HepG2 (cell line): Measurements from ENCODE around the gene UBE2N. TPM values are rescaled to one million over a fixed set of nuclear protein-coding genes. Genes with fewer than 3 reads are reported as not detected.

Experiments used
- ATF1 ChIP-seq: IDR thresholded peaks from 2 replicates; pipeline ENCODE4 v1.6.1; 2016; ENCODE audit warnings: mild to moderate bottlenecking, control low read depth
- GATAD1 ChIP-seq: IDR thresholded peaks from 2 replicates; pipeline ENCODE4 v1.6.1; 2016; ENCODE audit warnings: missing genetic modification reagents, missing compliant biosample characterization
- HNRNPLL ChIP-seq: fragments of 200-400 bp; formaldehyde crosslinking; IDR thresholded peaks from 2 replicates; pipeline ENCODE4 v1.6.1; 2017; ENCODE audit warnings: mild to moderate bottlenecking, low read depth, low read length; ENCODE audit not compliant: poor library complexity, severe bottlenecking
- HOXA5 ChIP-seq: sonication (generic); formaldehyde crosslinking; IDR thresholded peaks from 2 replicates; pipeline ENCODE4 v1.4.0; 2020; ENCODE audit warnings: missing genetic modification reagents
- KLF12 ChIP-seq: sonication (generic); formaldehyde crosslinking; IDR thresholded peaks from 2 replicates; pipeline ENCODE4 v1.4.0; 2020; ENCODE audit warnings: missing genetic modification reagents, borderline replicate concordance
- MIXL1 ChIP-seq: IDR thresholded peaks from 2 replicates; pipeline ENCODE4 v1.6.1; 2016
- NCOA2 ChIP-seq: sonication (generic); formaldehyde crosslinking; IDR thresholded peaks from 2 replicates; pipeline ENCODE4 v1.8.0; 2022; ENCODE audit warnings: inconsistent platforms
- PAWR ChIP-seq: sonication (generic); formaldehyde crosslinking; IDR thresholded peaks from 2 replicates; pipeline ENCODE4 v1.4.0; 2020; ENCODE audit warnings: missing genetic modification reagents, mild to moderate bottlenecking, borderline replicate concordance
- POLR2AphosphoS5 ChIP-seq: IDR thresholded peaks from 2 replicates; pipeline ENCODE4 v1.6.1; 2012; ENCODE audit warnings: low read depth, low read length
- SOX6 ChIP-seq, 2 experiments: fragments of 450-650 bp in 1 of 2; sonication (generic) in 1 of 2; formaldehyde crosslinking in 1 of 2; IDR thresholded peaks; 2 replicates each; pipeline versions ENCODE4 v1.4.0 to v1.6.1; 2017 to 2020; ENCODE audit warnings: antibody characterized with exemption in 1 of 2, mild to moderate bottlenecking in 1 of 2, missing genetic modification reagents in 1 of 2
- ZBTB38 ChIP-seq: sonication (generic); formaldehyde crosslinking; IDR thresholded peaks from 2 replicates; pipeline ENCODE4 v1.5.1; 2020; ENCODE audit warnings: mild to moderate bottlenecking, missing genetic modification reagents
- ZNF20 ChIP-seq: sonication (generic); formaldehyde crosslinking; IDR thresholded peaks from 2 replicates; pipeline ENCODE4 v1.4.0; 2020; ENCODE audit warnings: mild to moderate bottlenecking, moderate library complexity, missing genetic modification reagents
- ZNF563 ChIP-seq: sonication (generic); formaldehyde crosslinking; IDR thresholded peaks from 2 replicates; pipeline ENCODE4 v1.8.0; 2022; ENCODE audit warnings: mild to moderate bottlenecking, moderate library complexity, missing genetic modification reagents
- ZNF713 ChIP-seq: sonication (generic); formaldehyde crosslinking; IDR thresholded peaks from 2 replicates; pipeline ENCODE4 v1.4.0; 2020; ENCODE audit warnings: mild to moderate bottlenecking, missing genetic modification reagents
- ZNF878 ChIP-seq: sonication (generic); formaldehyde crosslinking; IDR thresholded peaks from 2 replicates; pipeline ENCODE4 v1.8.1; 2023; ENCODE audit warnings: mild to moderate bottlenecking, missing genetic modification reagents, moderate library complexity
- polyA plus RNA-seq, 8 experiments: library from polyadenylated mRNA; depleted of rRNA in 3 of 8; stranded (reverse) in 7 of 8; unstranded in 1 of 8; fragments of >200 nt; fragmentation: Illumina TruSeq in 4 of 8; extraction: Trizol in 4 of 8; gene quantifications; 2 replicates each; pipeline versions ENCODE4 v1.2.1 to v1.2.3, GENCODE V29; 2011 to 2016; ENCODE audit warnings: low read depth in 4 of 8, missing spikeins in 1 of 8, mixed read lengths in 1 of 8; ENCODE audit not compliant: insufficient read depth in 1 of 8
- total RNA-seq, 5 experiments: library from RNA; depleted of rRNA; stranded (reverse); fragments of >200 nt; fragmentation: Illumina TruSeq; extraction: Trizol; gene quantifications; 2 replicates each; pipeline ENCODE4 v1.2.3, GENCODE V29; 2016; ENCODE audit warnings: low read depth in 1 of 5
- TF ChIP-seq, protein P1 (sequence below): sonication (generic); formaldehyde crosslinking; IDR thresholded peaks from 2 replicates; pipeline ENCODE4; 2020; ENCODE audit warnings: missing genetic modification reagents, mild to moderate bottlenecking, borderline replicate concordance
- TF ChIP-seq, protein P2 (sequence below): sonication (generic); formaldehyde crosslinking; IDR thresholded peaks from 2 replicates; pipeline ENCODE4 v1.5.1; 2020; ENCODE audit warnings: missing genetic modification reagents, mild to moderate bottlenecking, borderline replicate concordance
- TF ChIP-seq, protein P3 (sequence below): sonication (generic); formaldehyde crosslinking; IDR thresholded peaks from 2 replicates; pipeline ENCODE4 v1.4.0; 2020; ENCODE audit warnings: missing genetic modification reagents, borderline replicate concordance
- TF ChIP-seq, protein P4 (sequence below): sonication (generic); formaldehyde crosslinking; IDR thresholded peaks from 2 replicates; pipeline ENCODE4 v1.5.1; 2020; ENCODE audit warnings: mild to moderate bottlenecking, missing genetic modification reagents, moderate library complexity

The UBE2N gene
- total and polyA plus RNA-seq, 2 of the 13 experiments (the other 11 are each of a cell fraction or from before 2014, with no cell fraction given): 188 to 197 TPM

DNA sequence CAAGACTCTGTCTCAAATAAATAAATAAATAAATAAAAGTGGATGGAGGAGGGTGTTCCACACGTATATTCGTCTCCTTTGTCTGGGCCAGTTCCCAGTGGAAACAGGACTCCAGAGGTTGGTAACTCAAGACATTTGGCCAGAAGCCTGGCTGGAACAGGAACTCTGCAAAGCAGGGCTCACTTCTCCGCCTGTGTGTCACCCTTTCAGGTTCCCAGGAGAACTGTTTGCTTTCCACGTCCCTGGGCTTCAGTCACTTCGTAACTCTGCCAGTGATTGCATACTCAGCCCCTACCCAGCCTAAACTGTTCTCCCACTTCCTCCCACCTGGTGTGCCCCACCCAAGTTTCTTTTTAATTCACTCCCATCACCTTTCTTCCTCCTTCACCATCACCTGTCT lies 7.0 kb upstream of the UBE2N start (continued):
- TF ChIP-seq, protein P1, sequence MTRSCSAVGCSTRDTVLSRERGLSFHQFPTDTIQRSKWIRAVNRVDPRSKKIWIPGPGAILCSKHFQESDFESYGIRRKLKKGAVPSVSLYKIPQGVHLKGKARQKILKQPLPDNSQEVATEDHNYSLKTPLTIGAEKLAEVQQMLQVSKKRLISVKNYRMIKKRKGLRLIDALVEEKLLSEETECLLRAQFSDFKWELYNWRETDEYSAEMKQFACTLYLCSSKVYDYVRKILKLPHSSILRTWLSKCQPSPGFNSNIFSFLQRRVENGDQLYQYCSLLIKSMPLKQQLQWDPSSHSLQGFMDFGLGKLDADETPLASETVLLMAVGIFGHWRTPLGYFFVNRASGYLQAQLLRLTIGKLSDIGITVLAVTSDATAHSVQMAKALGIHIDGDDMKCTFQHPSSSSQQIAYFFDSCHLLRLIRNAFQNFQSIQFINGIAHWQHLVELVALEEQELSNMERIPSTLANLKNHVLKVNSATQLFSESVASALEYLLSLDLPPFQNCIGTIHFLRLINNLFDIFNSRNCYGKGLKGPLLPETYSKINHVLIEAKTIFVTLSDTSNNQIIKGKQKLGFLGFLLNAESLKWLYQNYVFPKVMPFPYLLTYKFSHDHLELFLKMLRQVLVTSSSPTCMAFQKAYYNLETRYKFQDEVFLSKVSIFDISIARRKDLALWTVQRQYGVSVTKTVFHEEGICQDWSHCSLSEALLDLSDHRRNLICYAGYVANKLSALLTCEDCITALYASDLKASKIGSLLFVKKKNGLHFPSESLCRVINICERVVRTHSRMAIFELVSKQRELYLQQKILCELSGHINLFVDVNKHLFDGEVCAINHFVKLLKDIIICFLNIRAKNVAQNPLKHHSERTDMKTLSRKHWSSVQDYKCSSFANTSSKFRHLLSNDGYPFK (CRISPR knock-in tag): no peak
- TF ChIP-seq ZNF563 (CRISPR knock-in tag) (no peak), NCOA2 (CRISPR knock-in tag) (no peak), POLR2AphosphoS5 (no peak), ATF1 (CRISPR knock-in tag) (no peak), GATAD1 (CRISPR knock-in tag) (no peak), HNRNPLL (no peak), ZBTB38 (CRISPR knock-in tag) (peak; percentile 64; the same call in 1 of the 2 replicates), PAWR (CRISPR knock-in tag) (no peak), ZNF713 (CRISPR knock-in tag) (no peak), SOX6 (IDR thresholded peaks at IDR 0.05) (no peak), SOX6 (CRISPR knock-in tag; IDR thresholded peaks at IDR 0.05) (no peak), ZNF878 (CRISPR knock-in tag) (0 out of 2 replicates have a peak, but pooled peaks have one; percentile 29), HOXA5 (CRISPR knock-in tag) (no peak), MIXL1 (CRISPR knock-in tag) (0 out of 2 replicates have a peak, but pooled peaks have one; percentile 35), ZNF20 (CRISPR knock-in tag) (no peak), KLF12 (CRISPR knock-in tag) (no peak)
- TF ChIP-seq, protein P2, sequence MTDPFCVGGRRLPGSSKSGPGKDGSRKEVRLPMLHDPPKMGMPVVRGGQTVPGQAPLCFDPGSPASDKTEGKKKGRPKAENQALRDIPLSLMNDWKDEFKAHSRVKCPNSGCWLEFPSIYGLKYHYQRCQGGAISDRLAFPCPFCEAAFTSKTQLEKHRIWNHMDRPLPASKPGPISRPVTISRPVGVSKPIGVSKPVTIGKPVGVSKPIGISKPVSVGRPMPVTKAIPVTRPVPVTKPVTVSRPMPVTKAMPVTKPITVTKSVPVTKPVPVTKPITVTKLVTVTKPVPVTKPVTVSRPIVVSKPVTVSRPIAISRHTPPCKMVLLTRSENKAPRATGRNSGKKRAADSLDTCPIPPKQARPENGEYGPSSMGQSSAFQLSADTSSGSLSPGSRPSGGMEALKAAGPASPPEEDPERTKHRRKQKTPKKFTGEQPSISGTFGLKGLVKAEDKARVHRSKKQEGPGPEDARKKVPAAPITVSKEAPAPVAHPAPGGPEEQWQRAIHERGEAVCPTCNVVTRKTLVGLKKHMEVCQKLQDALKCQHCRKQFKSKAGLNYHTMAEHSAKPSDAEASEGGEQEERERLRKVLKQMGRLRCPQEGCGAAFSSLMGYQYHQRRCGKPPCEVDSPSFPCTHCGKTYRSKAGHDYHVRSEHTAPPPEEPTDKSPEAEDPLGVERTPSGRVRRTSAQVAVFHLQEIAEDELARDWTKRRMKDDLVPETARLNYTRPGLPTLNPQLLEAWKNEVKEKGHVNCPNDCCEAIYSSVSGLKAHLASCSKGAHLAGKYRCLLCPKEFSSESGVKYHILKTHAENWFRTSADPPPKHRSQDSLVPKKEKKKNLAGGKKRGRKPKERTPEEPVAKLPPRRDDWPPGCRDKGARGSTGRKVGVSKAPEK (CRISPR knock-in tag): no peak
- TF ChIP-seq, protein P3, sequence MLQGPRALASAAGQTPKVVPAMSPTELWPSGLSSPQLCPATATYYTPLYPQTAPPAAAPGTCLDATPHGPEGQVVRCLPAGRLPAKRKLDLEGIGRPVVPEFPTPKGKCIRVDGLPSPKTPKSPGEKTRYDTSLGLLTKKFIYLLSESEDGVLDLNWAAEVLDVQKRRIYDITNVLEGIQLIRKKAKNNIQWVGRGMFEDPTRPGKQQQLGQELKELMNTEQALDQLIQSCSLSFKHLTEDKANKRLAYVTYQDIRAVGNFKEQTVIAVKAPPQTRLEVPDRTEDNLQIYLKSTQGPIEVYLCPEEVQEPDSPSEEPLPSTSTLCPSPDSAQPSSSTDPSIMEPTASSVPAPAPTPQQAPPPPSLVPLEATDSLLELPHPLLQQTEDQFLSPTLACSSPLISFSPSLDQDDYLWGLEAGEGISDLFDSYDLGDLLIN: no peak
- TF ChIP-seq, protein P4, sequence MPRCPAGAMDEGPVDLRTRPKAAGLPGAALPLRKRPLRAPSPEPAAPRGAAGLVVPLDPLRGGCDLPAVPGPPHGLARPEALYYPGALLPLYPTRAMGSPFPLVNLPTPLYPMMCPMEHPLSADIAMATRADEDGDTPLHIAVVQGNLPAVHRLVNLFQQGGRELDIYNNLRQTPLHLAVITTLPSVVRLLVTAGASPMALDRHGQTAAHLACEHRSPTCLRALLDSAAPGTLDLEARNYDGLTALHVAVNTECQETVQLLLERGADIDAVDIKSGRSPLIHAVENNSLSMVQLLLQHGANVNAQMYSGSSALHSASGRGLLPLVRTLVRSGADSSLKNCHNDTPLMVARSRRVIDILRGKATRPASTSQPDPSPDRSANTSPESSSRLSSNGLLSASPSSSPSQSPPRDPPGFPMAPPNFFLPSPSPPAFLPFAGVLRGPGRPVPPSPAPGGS: no peak
